SK-N-SH treated with all-trans-retinoic acid at 6 μM for 48 hours (cell line): Measurements from ENCODE around the gene HDAC4.

Experiments used
- CSDC2 ChIP-seq: fragments of 250-450 bp; sonication (Bioruptor Pico); IDR thresholded peaks from 2 replicates; pipeline ENCODE4 v1.5.0; 2020; ENCODE audit warnings: mild to moderate bottlenecking, moderate library complexity
- ZFP30 ChIP-seq: fragments of 450-650 bp; formaldehyde crosslinking; IDR thresholded peaks from 2 replicates; pipeline ENCODE4 v1.5.0; 2022; ENCODE audit warnings: mild to moderate bottlenecking, moderate library complexity
- TF ChIP-seq, protein P1 (sequence below): fragments of 250-450 bp; sonication (Bioruptor Pico); IDR thresholded peaks from 2 replicates; pipeline ENCODE4 v1.8.0; 2020; ENCODE audit warnings: mild to moderate bottlenecking, moderate library complexity, borderline replicate concordance
- TF ChIP-seq, protein P2 (sequence below): fragments of 250-450 bp; sonication (Bioruptor Pico); IDR thresholded peaks from 2 replicates; pipeline ENCODE4 v1.5.1; 2020; ENCODE audit warnings: low read depth, mild to moderate bottlenecking, moderate library complexity

DNA sequence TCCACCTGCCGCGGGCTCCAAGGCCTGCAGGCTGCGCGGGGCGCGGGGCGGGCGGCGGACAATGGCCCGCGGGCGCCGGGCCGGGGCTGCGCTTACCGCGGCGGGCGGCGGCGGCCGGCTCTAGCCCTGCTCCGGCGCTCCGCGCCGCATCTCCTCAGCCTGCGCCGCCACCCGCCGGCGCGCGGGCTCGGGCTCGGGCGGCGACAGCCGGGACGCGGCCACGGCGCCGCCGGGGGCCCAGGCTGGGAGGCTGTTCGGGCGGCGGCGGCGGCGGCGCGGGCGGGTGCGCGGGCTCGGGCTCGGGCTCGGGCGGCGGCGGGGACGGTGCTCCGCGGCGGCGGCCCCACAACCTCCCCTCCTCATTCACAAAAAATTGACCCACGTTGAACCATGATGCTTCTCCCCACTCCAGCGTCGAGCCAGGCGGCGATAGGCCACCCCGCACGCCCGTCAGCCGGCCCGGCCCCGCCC lies at the start of gene HDAC4:
- TF ChIP-seq, protein P1, sequence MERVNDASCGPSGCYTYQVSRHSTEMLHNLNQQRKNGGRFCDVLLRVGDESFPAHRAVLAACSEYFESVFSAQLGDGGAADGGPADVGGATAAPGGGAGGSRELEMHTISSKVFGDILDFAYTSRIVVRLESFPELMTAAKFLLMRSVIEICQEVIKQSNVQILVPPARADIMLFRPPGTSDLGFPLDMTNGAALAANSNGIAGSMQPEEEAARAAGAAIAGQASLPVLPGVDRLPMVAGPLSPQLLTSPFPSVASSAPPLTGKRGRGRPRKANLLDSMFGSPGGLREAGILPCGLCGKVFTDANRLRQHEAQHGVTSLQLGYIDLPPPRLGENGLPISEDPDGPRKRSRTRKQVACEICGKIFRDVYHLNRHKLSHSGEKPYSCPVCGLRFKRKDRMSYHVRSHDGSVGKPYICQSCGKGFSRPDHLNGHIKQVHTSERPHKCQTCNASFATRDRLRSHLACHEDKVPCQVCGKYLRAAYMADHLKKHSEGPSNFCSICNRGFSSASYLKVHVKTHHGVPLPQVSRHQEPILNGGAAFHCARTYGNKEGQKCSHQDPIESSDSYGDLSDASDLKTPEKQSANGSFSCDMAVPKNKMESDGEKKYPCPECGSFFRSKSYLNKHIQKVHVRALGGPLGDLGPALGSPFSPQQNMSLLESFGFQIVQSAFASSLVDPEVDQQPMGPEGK (CRISPR knock-in tag), result no peak
- TF ChIP-seq ZFP30 (CRISPR knock-in tag) (no peak), CSDC2 (CRISPR knock-in tag) (no peak)
- TF ChIP-seq, protein P2, sequence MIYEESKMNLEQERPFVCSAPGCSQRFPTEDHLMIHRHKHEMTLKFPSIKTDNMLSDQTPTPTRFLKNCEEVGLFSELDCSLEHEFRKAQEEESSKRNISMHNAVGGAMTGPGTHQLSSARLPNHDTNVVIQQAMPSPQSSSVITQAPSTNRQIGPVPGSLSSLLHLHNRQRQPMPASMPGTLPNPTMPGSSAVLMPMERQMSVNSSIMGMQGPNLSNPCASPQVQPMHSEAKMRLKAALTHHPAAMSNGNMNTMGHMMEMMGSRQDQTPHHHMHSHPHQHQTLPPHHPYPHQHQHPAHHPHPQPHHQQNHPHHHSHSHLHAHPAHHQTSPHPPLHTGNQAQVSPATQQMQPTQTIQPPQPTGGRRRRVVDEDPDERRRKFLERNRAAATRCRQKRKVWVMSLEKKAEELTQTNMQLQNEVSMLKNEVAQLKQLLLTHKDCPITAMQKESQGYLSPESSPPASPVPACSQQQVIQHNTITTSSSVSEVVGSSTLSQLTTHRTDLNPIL (CRISPR knock-in tag), result no peak
